NAMALWA (cell line): ENCODE measurements around the gene CADM1.
A peak's percentile ranks its signal among the peaks of the same experiment; 100 is the strongest.

Experiments used
- DNase-seq: peaks from one replicate; pipeline ENCODE4 v3.0.0-alpha.2; 2015; ENCODE audit warnings: low spot score

The CADM1 gene

GRCh38 chr11:115244758-115245157, 259.5 kb downstream of the CADM1 start:
- no peak for DNase-seq

GRCh38 chr11:115244296-115244695, 259.9 kb downstream of the CADM1 start:
- DNase-seq, result no peak

- no peak for DNase-seq
Measured at GRCh38 chr11:115242982-115243381, 261.2 kb downstream of the CADM1 start.

- no peak for DNase-seq
Measured at GRCh38 chr11:115241899-115242298, 262.3 kb downstream of the CADM1 start.

GRCh38 chr11:115238791-115239190, 265.4 kb downstream of the CADM1 start:
- DNase-seq, result no peak

GRCh38 chr11:115238086-115238485, 266.1 kb downstream of the CADM1 start:
- no peak for DNase-seq

- no peak for DNase-seq
Measured at GRCh38 chr11:115237578-115237977, 266.6 kb downstream of the CADM1 start.

GRCh38 chr11:115234794-115235193, 269.4 kb downstream of the CADM1 start:
- DNase-seq, result no peak

- no peak for DNase-seq
Measured at GRCh38 chr11:115226556-115226955, 277.7 kb downstream of the CADM1 start.

GRCh38 chr11:115224551-115224950, 279.7 kb downstream of the CADM1 start:
- DNase-seq, result no peak

GRCh38 chr11:115222863-115223530, 281.2 kb downstream of the CADM1 start:
- peak; percentile 59 for DNase-seq

GRCh38 chr11:115222218-115222862, 281.9 kb downstream of the CADM1 start:
- peak; percentile 71 for DNase-seq

GRCh38 chr11:115221461-115222069, 282.6 kb downstream of the CADM1 start:
- DNase-seq, result no peak

GRCh38 chr11:115220911-115221310, 283.3 kb downstream of the CADM1 start:
- DNase-seq, result no peak

GRCh38 chr11:115220423-115220822, 283.8 kb downstream of the CADM1 start:
- no peak for DNase-seq

- DNase-seq, result no peak
Measured at GRCh38 chr11:115219376-115219775, 284.8 kb downstream of the CADM1 start.

- DNase-seq, result no peak
Measured at GRCh38 chr11:115217726-115218311, 286.4 kb downstream of the CADM1 start.

GRCh38 chr11:115215694-115216617, 288.3 kb downstream of the CADM1 start:
- peak; percentile 35 for DNase-seq

GRCh38 chr11:115214644-115215234, 289.5 kb downstream of the CADM1 start:
- no peak for DNase-seq

- no peak for DNase-seq
Measured at GRCh38 chr11:115213007-115213406, 291.2 kb downstream of the CADM1 start.

- no peak for DNase-seq
Measured at GRCh38 chr11:115208808-115209259, 295.4 kb downstream of the CADM1 start.
